HEK293 (cell line): ENCODE data around the gene PTMA.

ENCODE experiments used
- CTCF ChIA-PET: fragments of 350-600 bp; formaldehyde crosslinking; extraction: SDS; loops from one replicate; lab custom pipeline; 2021; ENCODE audit warnings: antibody characterized with exemption; lab: Yijun Ruan, JAX
- POLR2A ChIA-PET: fragments of 300-600 bp; formaldehyde crosslinking; extraction: SDS; loops from one replicate; lab custom pipeline; 2020; ENCODE audit warnings: antibody characterized with exemption, inconsistent platforms; lab: Yijun Ruan, JAX
- H3K27ac ChIP-seq: fragments of 200-500 bp; sonication (Bioruptor generic); 2 replicates; pipeline ENCODE4 v1.5.1; 2014; ENCODE audit warnings: low read depth, low read length, control low read depth, inconsistent platforms; ENCODE audit errors: extremely low read depth
- H3K36me3 ChIP-seq, 2 experiments: fragments of 200-500 bp in 1 of 2; sonication (Bioruptor generic) in 1 of 2; 1 replicate in 1 of 2; 2 replicates in 1 of 2; pipeline ENCODE4 v1.5.1; 2014 to 2017; ENCODE audit warnings: inconsistent platforms in 2 of 2, low read length in 2 of 2; ENCODE audit not compliant: control insufficient read depth in 2 of 2, insufficient read depth in 1 of 2
- H3K4me1 ChIP-seq: fragments of 200-500 bp; sonication (Bioruptor generic); 2 replicates; pipeline ENCODE4 v1.5.1; 2014; ENCODE audit warnings: mild to moderate bottlenecking, low read length, inconsistent platforms; ENCODE audit not compliant: control insufficient read depth, insufficient read depth
- H3K4me3 ChIP-seq: 2 replicates; pipeline ENCODE4 v1.5.1; 2011; ENCODE audit warnings: low read depth, mild to moderate bottlenecking, control low read depth, low read length, moderate library complexity
- H3K9me3 ChIP-seq: fragments of 200-500 bp; sonication (Bioruptor generic); 2 replicates; pipeline ENCODE4 v1.5.1; 2014; ENCODE audit warnings: low read depth, low read length, inconsistent platforms; ENCODE audit not compliant: control insufficient read depth, insufficient read depth
- BCL11B ChIP-seq: fragments of 450-650 bp; formaldehyde crosslinking; IDR thresholded peaks from 2 replicates; pipeline ENCODE4 v1.5.1; 2016; ENCODE audit warnings: low read depth, missing biosample characterization, missing genetic modification characterization
- HOXC10 ChIP-seq: sonication (generic); formaldehyde crosslinking; IDR thresholded peaks from 2 replicates; pipeline ENCODE4 v1.8.1; 2023; ENCODE audit warnings: mild to moderate bottlenecking, missing genetic modification reagents
- KLF7 ChIP-seq: fragments of 450-650 bp; formaldehyde crosslinking; IDR thresholded peaks from 2 replicates; pipeline ENCODE4 v1.5.1; 2016; ENCODE audit warnings: missing biosample characterization, missing genetic modification characterization, borderline replicate concordance
- MYNN ChIP-seq: fragments of 450-650 bp; formaldehyde crosslinking; IDR thresholded peaks from 2 replicates; pipeline ENCODE4 v1.5.1; 2016; ENCODE audit warnings: missing biosample characterization, missing genetic modification characterization, borderline replicate concordance
- SETDB1 ChIP-seq: IDR thresholded peaks from one replicate; pipeline ENCODE4 v1.6.1; 2017; ENCODE audit warnings: mild to moderate bottlenecking, low read length, moderate library complexity, mixed read lengths; ENCODE audit not compliant: insufficient read length
- WT1 ChIP-seq: fragments of 450-650 bp; formaldehyde crosslinking; IDR thresholded peaks from 2 replicates; pipeline ENCODE4 v1.5.1; 2016; ENCODE audit warnings: missing biosample characterization, missing genetic modification characterization
- ZNF112 ChIP-seq: fragments of 450-650 bp; formaldehyde crosslinking; IDR thresholded peaks from 2 replicates; pipeline ENCODE4 v1.5.0; 2017; ENCODE audit warnings: missing biosample characterization, missing genetic modification characterization
- ZNF132 ChIP-seq: fragments of 450-650 bp; formaldehyde crosslinking; IDR thresholded peaks from 2 replicates; pipeline ENCODE4 v1.5.1; 2017; ENCODE audit warnings: missing biosample characterization, missing genetic modification characterization, borderline replicate concordance
- ZNF335 ChIP-seq: fragments of 450-650 bp; formaldehyde crosslinking; conservative IDR thresholded peaks from 2 replicates; pipeline ENCODE4 v1.5.1; 2016; ENCODE audit warnings: missing biosample characterization, missing genetic modification characterization
- ZNF404 ChIP-seq: fragments of 450-650 bp; formaldehyde crosslinking; IDR thresholded peaks from 2 replicates; pipeline ENCODE4 v1.5.1; 2017; ENCODE audit warnings: missing biosample characterization, missing genetic modification characterization
- ZNF423 ChIP-seq: fragments of 450-650 bp; formaldehyde crosslinking; IDR thresholded peaks from 2 replicates; pipeline ENCODE4 v1.5.1; 2016; ENCODE audit warnings: missing biosample characterization, missing genetic modification characterization
- ZNF426 ChIP-seq: fragments of 450-650 bp; formaldehyde crosslinking; IDR thresholded peaks from 2 replicates; pipeline ENCODE4 v1.5.1; 2017; ENCODE audit warnings: missing biosample characterization, missing genetic modification characterization, mild to moderate bottlenecking, inconsistent platforms, moderate library complexity
- ZNF580 ChIP-seq: fragments of 450-650 bp; formaldehyde crosslinking; IDR thresholded peaks from 2 replicates; pipeline ENCODE4 v1.5.1; 2016; ENCODE audit warnings: missing biosample characterization, missing genetic modification characterization
- ZNF837 ChIP-seq: fragments of 450-650 bp; formaldehyde crosslinking; IDR thresholded peaks from 2 replicates; pipeline ENCODE4 v1.5.1; 2016; ENCODE audit warnings: missing biosample characterization, missing genetic modification characterization
- TF ChIP-seq, protein P1 (sequence below): fragments of 450-650 bp; formaldehyde crosslinking; IDR thresholded peaks from 2 replicates; pipeline ENCODE4 v1.5.1; 2016; ENCODE audit warnings: missing biosample characterization, missing genetic modification characterization
- TF ChIP-seq, protein P2 (sequence below): fragments of 450-650 bp; formaldehyde crosslinking; IDR thresholded peaks from 2 replicates; pipeline ENCODE4 v1.5.1; 2016; ENCODE audit warnings: missing biosample characterization, missing genetic modification characterization
- TF ChIP-seq, protein P3 (sequence below): fragments of 450-650 bp; formaldehyde crosslinking; IDR thresholded peaks from 2 replicates; pipeline ENCODE4 v1.5.1; 2016; ENCODE audit warnings: missing biosample characterization, missing genetic modification characterization

PTMA gene

DNA sequence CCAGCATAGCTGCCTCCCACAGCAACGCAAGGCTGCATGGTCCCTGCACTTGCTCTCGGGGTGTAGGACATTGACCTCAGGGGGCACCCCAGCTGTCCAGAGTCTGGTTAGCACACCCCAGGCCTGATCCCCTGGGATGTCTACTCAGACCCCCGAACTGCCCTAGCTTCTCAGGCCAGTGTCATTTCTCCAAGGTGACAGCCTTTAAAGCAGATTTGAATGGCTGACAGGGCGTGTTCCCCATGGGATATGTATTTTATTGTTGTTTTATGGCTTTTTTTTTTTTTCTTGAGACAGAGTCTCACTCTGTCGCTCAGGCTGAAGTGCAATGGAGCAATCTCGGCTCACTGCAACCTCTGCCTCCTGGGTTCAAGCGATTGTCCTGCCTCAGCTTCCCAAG, 40.8 kb upstream of the PTMA start:
- POLR2A ChIA-PET: interaction anchor here (0.5 to 2.9 kb wide), 9 partner anchors 8 to 63 kb away, joined by 3 to 31 read pairs (median 8); partner anchors contain the start of gene PTMA

GRCh38 chr2:231668981-231669380, 39.3 kb upstream of the PTMA start:
- ChIA-PET POLR2A (no interaction called here), CTCF (interaction anchor here (0.6 to 1.1 kb wide), 2 partner anchors 21 to 34 kb away, joined by 3 read pairs; no protein-coding TSS in a partner anchor)
- Histone ChIP-seq H3K4me3 (no peak overlapping the region), H3K27ac (no peak overlapping the region), H3K9me3 (no peaks in the 10 kb centered on the region), H3K4me1 (0 out of 2 replicates have a peak, but pooled peaks cover 3% of the 10 kb centered on the region), H3K36me3 (no peaks in the 10 kb centered on the region)
- TF ChIP-seq KLF7 (tag by site-specific recombination) (no peak), ZNF580 (tag by site-specific recombination) (peak; percentile 52; the same call in 1 of the 2 replicates)

More for the DNA sequence above, 40.8 kb upstream of the PTMA start:
- Histone ChIP-seq H3K27ac (peak overlapping the region; percentile 85; the same call in 1 of the 2 replicates), H3K9me3 (no peaks in the 10 kb centered on the region), H3K36me3 (no peaks in the 10 kb centered on the region), H3K4me1 (0 out of 2 replicates have a peak, but pooled peaks cover 3% of the 10 kb centered on the region), H3K4me3 (no peak overlapping the region)
- TF ChIP-seq, protein P1, sequence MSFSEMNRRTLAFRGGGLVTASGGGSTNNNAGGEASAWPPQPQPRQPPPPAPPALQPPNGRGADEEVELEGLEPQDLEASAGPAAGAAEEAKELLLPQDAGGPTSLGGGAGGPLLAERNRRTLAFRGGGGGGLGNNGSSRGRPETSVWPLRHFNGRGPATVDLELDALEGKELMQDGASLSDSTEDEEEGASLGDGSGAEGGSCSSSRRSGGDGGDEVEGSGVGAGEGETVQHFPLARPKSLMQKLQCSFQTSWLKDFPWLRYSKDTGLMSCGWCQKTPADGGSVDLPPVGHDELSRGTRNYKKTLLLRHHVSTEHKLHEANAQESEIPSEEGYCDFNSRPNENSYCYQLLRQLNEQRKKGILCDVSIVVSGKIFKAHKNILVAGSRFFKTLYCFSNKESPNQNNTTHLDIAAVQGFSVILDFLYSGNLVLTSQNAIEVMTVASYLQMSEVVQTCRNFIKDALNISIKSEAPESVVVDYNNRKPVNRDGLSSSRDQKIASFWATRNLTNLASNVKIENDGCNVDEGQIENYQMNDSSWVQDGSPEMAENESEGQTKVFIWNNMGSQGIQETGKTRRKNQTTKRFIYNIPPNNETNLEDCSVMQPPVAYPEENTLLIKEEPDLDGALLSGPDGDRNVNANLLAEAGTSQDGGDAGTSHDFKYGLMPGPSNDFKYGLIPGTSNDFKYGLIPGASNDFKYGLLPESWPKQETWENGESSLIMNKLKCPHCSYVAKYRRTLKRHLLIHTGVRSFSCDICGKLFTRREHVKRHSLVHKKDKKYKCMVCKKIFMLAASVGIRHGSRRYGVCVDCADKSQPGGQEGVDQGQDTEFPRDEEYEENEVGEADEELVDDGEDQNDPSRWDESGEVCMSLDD (tag by site-specific recombination): no peak
- TF ChIP-seq ZNF335 (tag by site-specific recombination) (no peak), KLF7 (tag by site-specific recombination) (peak; percentile 51; the same call in 1 of the 2 replicates), ZNF404 (tag by site-specific recombination) (no peak), WT1 (tag by site-specific recombination) (peak; percentile 43; the same call in 1 of the 2 replicates), SETDB1 (no peak), BCL11B (tag by site-specific recombination) (0 out of 2 replicates have a peak, but pooled peaks have one; percentile 12), MYNN (tag by site-specific recombination) (no peak), HOXC10 (no peak), ZNF837 (tag by site-specific recombination) (no peak), ZNF423 (no peak), ZNF132 (tag by site-specific recombination) (no peak)
- TF ChIP-seq, protein P2, sequence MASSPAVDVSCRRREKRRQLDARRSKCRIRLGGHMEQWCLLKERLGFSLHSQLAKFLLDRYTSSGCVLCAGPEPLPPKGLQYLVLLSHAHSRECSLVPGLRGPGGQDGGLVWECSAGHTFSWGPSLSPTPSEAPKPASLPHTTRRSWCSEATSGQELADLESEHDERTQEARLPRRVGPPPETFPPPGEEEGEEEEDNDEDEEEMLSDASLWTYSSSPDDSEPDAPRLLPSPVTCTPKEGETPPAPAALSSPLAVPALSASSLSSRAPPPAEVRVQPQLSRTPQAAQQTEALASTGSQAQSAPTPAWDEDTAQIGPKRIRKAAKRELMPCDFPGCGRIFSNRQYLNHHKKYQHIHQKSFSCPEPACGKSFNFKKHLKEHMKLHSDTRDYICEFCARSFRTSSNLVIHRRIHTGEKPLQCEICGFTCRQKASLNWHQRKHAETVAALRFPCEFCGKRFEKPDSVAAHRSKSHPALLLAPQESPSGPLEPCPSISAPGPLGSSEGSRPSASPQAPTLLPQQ: no peak
- CTCF ChIA-PET: interaction anchor here (0.6 to 5.4 kb wide), 6 partner anchors 9 to 145 kb away, joined by 3 to 48 read pairs (median 5); no protein-coding TSS in a partner anchor

DNA sequence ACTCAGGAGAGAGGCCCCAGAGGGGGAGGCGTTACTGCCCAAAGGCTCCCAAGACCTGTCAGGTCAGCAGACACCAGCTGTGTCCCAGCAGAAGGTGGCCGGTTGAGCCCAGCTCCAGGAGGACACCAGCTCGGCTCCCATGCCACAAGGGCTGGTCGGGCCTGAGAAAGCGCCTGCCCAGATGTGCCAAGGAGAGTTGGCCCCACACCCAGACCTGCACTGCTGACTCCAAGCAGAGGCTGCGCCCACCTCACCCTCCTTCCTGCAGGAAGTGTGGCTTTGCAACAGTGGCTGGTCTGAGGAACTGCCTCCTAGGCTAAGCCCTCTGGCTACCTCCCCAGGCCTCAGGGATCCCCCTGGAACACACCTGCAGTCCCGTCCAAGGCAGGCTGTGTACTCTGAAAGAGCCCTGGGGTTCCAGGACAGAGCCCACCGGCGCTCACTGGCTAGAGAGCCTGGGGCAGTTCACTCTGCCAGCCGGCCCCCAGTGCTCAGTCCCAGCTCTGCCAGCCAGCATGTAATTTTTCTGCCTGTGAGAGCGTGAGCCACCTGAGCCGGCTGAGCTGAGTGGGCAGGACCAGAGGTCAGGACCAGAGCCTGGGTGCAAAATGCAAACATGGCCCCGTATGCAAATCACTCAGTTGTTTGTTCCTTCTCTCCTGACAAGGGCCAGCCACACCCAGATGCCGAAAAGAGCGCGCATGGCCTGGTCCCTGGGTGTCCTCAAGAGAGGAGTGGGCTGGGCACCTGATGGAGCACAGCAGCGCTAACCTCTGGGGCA, 36.9 kb upstream of the PTMA start:
- Histone ChIP-seq H3K36me3 (no peaks in the 10 kb centered on the region), H3K4me1 (0 out of 2 replicates have a peak, but pooled peaks cover 3% of the 10 kb centered on the region), H3K9me3 (no peaks in the 10 kb centered on the region), H3K27ac (no peak overlapping the region), H3K4me3 (no peak overlapping the region)
- ChIA-PET CTCF (interaction anchor here (0.6 to 9.0 kb wide), 11 partner anchors 13 to 119 kb away, joined by 3 to 231 read pairs (median 10); no protein-coding TSS in a partner anchor), POLR2A (interaction anchor here (0.6 to 2.1 kb wide), 3 partner anchors 23 to 43 kb away, joined by 3 to 7 read pairs (median 7); no protein-coding TSS in a partner anchor)
- TF ChIP-seq ZNF426: no peak
- TF ChIP-seq ZNF112: no peak
- TF ChIP-seq, protein P3, sequence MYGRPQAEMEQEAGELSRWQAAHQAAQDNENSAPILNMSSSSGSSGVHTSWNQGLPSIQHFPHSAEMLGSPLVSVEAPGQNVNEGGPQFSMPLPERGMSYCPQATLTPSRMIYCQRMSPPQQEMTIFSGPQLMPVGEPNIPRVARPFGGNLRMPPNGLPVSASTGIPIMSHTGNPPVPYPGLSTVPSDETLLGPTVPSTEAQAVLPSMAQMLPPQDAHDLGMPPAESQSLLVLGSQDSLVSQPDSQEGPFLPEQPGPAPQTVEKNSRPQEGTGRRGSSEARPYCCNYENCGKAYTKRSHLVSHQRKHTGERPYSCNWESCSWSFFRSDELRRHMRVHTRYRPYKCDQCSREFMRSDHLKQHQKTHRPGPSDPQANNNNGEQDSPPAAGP: 0 out of 2 replicates have a peak, but pooled peaks have one; percentile 39
